Transverse colon (tissue), 4 donors: Measurements from ENCODE around the gene PIGC. TPM values are rescaled to one million over a fixed set of nuclear protein-coding genes. Genes with fewer than 3 reads are reported as not detected.

Experiments
- DNase-seq: peaks from one replicate; pipeline ENCODE4 v3.0.0-alpha.2; 2019
- H3K27ac ChIP-seq, 4 donors: fragments of 200-600 bp; sonication (generic); 2 replicates each; pipeline ENCODE4 v1.5.1; 2016 to 2018; ENCODE audit warnings: inconsistent platforms in 4 of 4
- H3K27me3 ChIP-seq: fragments of 200-600 bp; sonication (generic); 2 replicates; pipeline ENCODE4 v1.5.1; 2017; ENCODE audit warnings: inconsistent platforms
- H3K36me3 ChIP-seq, 4 donors: fragments of 200-600 bp; sonication (generic); 2 replicates each; pipeline ENCODE4 v1.5.1; 2017 to 2019; ENCODE audit warnings: inconsistent platforms in 4 of 4
- H3K4me1 ChIP-seq, 4 donors: fragments of 200-600 bp; sonication (generic); 2 replicates each; pipeline ENCODE4 v1.5.1; 2017 to 2020; ENCODE audit warnings: inconsistent platforms in 4 of 4
- H3K4me3 ChIP-seq, 4 donors: fragments of 200-600 bp; sonication (generic); 1 replicate in 1 of 4; 2 replicates in 3 of 4; pipeline versions ENCODE4 v1.5.1 to v1.6.1; 2017 to 2019; ENCODE audit warnings: inconsistent platforms in 4 of 4
- H3K9me3 ChIP-seq, 2 donors: fragments of 200-600 bp; sonication (generic); 2 replicates each; pipeline ENCODE4 v1.5.1; 2017 to 2019; ENCODE audit warnings: inconsistent platforms in 2 of 2
- EP300 ChIP-seq: sonication (generic); formaldehyde crosslinking; IDR thresholded peaks from one replicate; pipeline ENCODE4 v1.6.1; 2017; ENCODE audit warnings: antibody characterized with exemption, low read depth
- POLR2A ChIP-seq: fragments of 450-650 bp; IDR thresholded peaks from one replicate; pipeline ENCODE4 v1.6.1; 2016; ENCODE audit warnings: antibody characterized with exemption, mild to moderate bottlenecking, moderate library complexity
- POLR2AphosphoS5 ChIP-seq, 3 donors: sonication (generic); formaldehyde crosslinking; IDR thresholded peaks; one replicate each; pipeline ENCODE4 v1.6.1; 2016; ENCODE audit warnings: antibody characterized with exemption in 3 of 3
- WGBS, 2 donors: methylation state at CpG; one replicate each; pipeline ENCODE4 v1.1.5; 2018; ENCODE audit warnings: low coverage in 1 of 2; 5-methylcytosine and 5-hydroxymethylcytosine counted together
- in situ Hi-C, 4 donors: fragments of 200-750 bp; cut with MboI; loops; one replicate each; pipeline versions ENCODE4 v1.15.0 to v1.15.1; 2017; ENCODE audit warnings: low sequenced_read_pairs in 3 of 4, low pct_ligation_motif_present in 1 of 4, low pct_unique_long_range_greater_than_20kb in 1 of 4
- intact Hi-C: fragments of 100-400 bp; cut with DNase I; formaldehyde crosslinking; loops from one replicate; pipeline ENCODE4 v1.15.1; 2023; ENCODE audit warnings: low total_unique reads
- total RNA-seq, 4 donors: library from RNA; depleted of rRNA; stranded (reverse); fragments of >200 nt; gene quantifications; one replicate each; pipeline ENCODE4 v1.1.0, GENCODE V29; 2016
- TF ChIP-seq, protein P1 (sequence below), 5 experiments: fragments of 200-600 bp in 3 of 5; fragments of 450-650 bp in 2 of 5; sonication (generic) in 3 of 5; IDR thresholded peaks; 1 replicate in 2 of 5; 2 replicates in 3 of 5; pipeline ENCODE4 v1.5.1; 2016 to 2017; ENCODE audit warnings: antibody characterized with exemption in 5 of 5, inconsistent platforms in 3 of 5, mild to moderate bottlenecking in 2 of 5, moderate library complexity in 1 of 5

Gene PIGC
- total RNA-seq, 4 donors from 2014 or later: 9.8 to 43.8 (median 22.8) TPM

- no peak for DNase-seq
- Histone ChIP-seq H3K27ac (no peak overlapping the region), H3K9me3 (no peaks in the 10 kb centered on the region), H3K27me3 (no peaks in the 10 kb centered on the region), H3K4me1 (no peaks in the 10 kb centered on the region), H3K36me3 (no peaks in the 10 kb centered on the region), H3K4me3 (no peak overlapping the region)
- TF ChIP-seq POLR2AphosphoS5 (IDR thresholded peaks at IDR 0.05): no peak
- TF ChIP-seq EP300: no peak
- TF ChIP-seq POLR2A: no peak
- TF ChIP-seq, protein P1, sequence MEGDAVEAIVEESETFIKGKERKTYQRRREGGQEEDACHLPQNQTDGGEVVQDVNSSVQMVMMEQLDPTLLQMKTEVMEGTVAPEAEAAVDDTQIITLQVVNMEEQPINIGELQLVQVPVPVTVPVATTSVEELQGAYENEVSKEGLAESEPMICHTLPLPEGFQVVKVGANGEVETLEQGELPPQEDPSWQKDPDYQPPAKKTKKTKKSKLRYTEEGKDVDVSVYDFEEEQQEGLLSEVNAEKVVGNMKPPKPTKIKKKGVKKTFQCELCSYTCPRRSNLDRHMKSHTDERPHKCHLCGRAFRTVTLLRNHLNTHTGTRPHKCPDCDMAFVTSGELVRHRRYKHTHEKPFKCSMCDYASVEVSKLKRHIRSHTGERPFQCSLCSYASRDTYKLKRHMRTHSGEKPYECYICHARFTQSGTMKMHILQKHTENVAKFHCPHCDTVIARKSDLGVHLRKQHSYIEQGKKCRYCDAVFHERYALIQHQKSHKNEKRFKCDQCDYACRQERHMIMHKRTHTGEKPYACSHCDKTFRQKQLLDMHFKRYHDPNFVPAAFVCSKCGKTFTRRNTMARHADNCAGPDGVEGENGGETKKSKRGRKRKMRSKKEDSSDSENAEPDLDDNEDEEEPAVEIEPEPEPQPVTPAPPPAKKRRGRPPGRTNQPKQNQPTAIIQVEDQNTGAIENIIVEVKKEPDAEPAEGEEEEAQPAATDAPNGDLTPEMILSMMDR (IDR thresholded peaks at IDR 0.05): no peak
- intact Hi-C loops: no loop called here
- in situ Hi-C loops: loop anchor here in 2 of 4 donors (25.0 kb wide), 3 partner anchors 327 to 602 kb away; no protein-coding TSS in a partner anchor
These were observed 29.5 kb downstream of the PIGC start for GRCh38 chr1:172414331-172414730.

DNA sequence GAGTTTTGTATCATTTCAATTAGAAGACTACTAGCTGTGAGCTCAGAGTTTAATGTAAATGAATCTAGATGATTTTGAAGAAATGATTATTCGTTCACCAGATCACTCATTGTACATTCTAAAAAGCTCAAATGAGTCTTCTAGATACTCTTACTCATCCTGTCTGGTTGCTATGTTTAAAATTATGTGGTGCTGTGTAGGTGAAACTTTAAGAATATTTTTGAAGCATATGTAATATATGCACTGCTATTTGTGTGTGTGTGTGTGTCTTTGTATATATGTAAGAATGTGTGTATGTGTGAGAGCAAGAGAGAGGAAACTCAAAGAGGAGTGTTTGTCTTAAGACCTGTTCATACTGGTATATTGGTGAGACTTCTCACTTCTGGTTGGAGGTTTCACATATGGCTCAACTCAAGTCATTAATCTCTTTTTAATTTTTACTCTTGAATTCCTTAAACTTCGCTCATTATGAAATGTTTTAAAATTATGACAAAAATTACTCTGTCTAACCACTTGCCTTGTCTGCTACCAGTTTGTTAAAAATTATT lies 32.0 kb downstream of the PIGC start:
- H3K27ac ChIP-seq: no peak overlapping the region
- no peak overlapping the region for H3K4me3 ChIP-seq
- no peak for DNase-seq
- no peaks in the 10 kb centered on the region for H3K36me3 ChIP-seq
- H3K4me1 ChIP-seq: no peaks in the 10 kb centered on the region
- H3K9me3 ChIP-seq: no peaks in the 10 kb centered on the region
- in situ Hi-C loops: loop anchor here in 2 of 4 donors (25.0 kb wide), 3 partner anchors 325 to 600 kb away; no protein-coding TSS in a partner anchor
- no peaks in the 10 kb centered on the region for H3K27me3 ChIP-seq
- WGBS, 2 donors: 82 to 96% methylated on average over 2 of the region's 2 CpGs
- TF ChIP-seq POLR2A: no peak
- TF ChIP-seq EP300: no peak
- TF ChIP-seq, protein P1 (IDR thresholded peaks at IDR 0.05): no peak
- TF ChIP-seq POLR2AphosphoS5 (IDR thresholded peaks at IDR 0.05): no peak
- intact Hi-C loops: no loop called here

GRCh38 chr1:172410027-172410426 lies 33.8 kb downstream of the PIGC start:
- Histone ChIP-seq H3K27me3 (no peaks in the 10 kb centered on the region), H3K4me1 (no peaks in the 10 kb centered on the region), H3K27ac (no peak overlapping the region), H3K36me3 (no peaks in the 10 kb centered on the region), H3K9me3 (no peaks in the 10 kb centered on the region), H3K4me3 (no peak overlapping the region)
- in situ Hi-C loops: loop anchor here in 2 of 4 donors (25.0 kb wide), 3 partner anchors 323 to 598 kb away; no protein-coding TSS in a partner anchor
- intact Hi-C loops: no loop called here
- 97 to 100% methylated on average over 1 of the region's 1 CpG for WGBS, 2 donors
- TF ChIP-seq POLR2AphosphoS5 (IDR thresholded peaks at IDR 0.05): no peak
- no peak for TF ChIP-seq POLR2A
- TF ChIP-seq EP300: no peak
- TF ChIP-seq, protein P1 (IDR thresholded peaks at IDR 0.05): no peak
- no peak for DNase-seq

DNA sequence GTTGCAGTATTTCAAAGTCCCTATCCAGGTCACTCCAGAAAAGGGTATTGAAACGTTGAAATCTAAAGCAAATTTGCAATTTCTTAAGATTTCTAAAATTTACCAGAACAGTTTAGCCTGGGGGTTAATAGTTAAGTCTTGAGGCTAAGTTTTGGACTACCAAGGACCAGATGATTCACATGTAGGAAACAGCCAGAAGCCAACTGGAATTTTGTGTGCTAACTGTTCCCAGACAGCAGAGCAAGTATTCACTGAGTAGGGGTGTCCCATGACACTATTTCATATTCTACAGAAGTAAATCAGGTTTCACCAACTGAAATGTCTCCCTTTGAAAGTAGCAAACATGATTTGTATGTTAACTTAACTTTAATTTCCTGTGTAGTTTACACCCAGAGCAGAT lies 34.9 kb downstream of the PIGC start:
- H3K36me3 ChIP-seq: no peaks in the 10 kb centered on the region
- no peaks in the 10 kb centered on the region for H3K4me1 ChIP-seq
- in situ Hi-C loops: loop anchor here in 2 of 4 donors (25.0 kb wide), 3 partner anchors 322 to 597 kb away; no protein-coding TSS in a partner anchor
- DNase-seq: no peak
- intact Hi-C loops: no loop called here
- H3K27ac ChIP-seq: no peak overlapping the region
- 40 to 91% methylated on average over 1 of the region's 1 CpG for WGBS, 2 donors
- no peak overlapping the region for H3K4me3 ChIP-seq
- H3K9me3 ChIP-seq: no peaks in the 10 kb centered on the region
- TF ChIP-seq, protein P1 (IDR thresholded peaks at IDR 0.05): no peak
- no peak for TF ChIP-seq EP300
- TF ChIP-seq POLR2AphosphoS5 (IDR thresholded peaks at IDR 0.05): no peak
- TF ChIP-seq POLR2A: no peak
- H3K27me3 ChIP-seq: no peaks in the 10 kb centered on the region
